Measurements from ENCODE around the gene IL15RA. TPM values are rescaled to one million over a fixed set of nuclear protein-coding genes. Genes with fewer than 3 reads are reported as not detected.
A peak's percentile ranks its signal among the peaks of the same experiment; 100 is the strongest.

IL15RA gene
- total RNA-seq, 4 donors from 2014 or later, result 7.1 to 15.6 (median 11.0) TPM

GRCh38 chr10:5971886-5972285 lies 5.5 kb downstream of the IL15RA start:
- 35 to 50% methylated on average over 4 of the region's 4 CpGs for WGBS, 2 donors
- H3K36me3 ChIP-seq, result no peaks in the 10 kb centered on the region
- no peaks in the 10 kb centered on the region for H3K27me3 ChIP-seq
- DNase-seq, result no peak
- intact Hi-C loops (cut with DNase I), result no loop called here
- no peaks in the 10 kb centered on the region for H3K9me3 ChIP-seq
- H3K4me3 ChIP-seq, result peak overlapping the region in 1 of 4 donors; percentile 27
- no peak for TF ChIP-seq CTCF (IDR thresholded peaks at IDR 0.05)
- no peak for TF ChIP-seq POLR2A (IDR thresholded peaks at IDR 0.05)
- H3K27ac ChIP-seq, result peak overlapping the region; percentile 76 to 89 (median 79)
- H3K4me1 ChIP-seq, result peaks cover 10 to 62% (median 34%) of the 10 kb centered on the region in 3 donors

GRCh38 chr10:5971315-5971832 lies 6.0 kb downstream of the IL15RA start:
- WGBS, 2 donors, result 28 to 38% methylated on average over 4 to 8 of the region's 8 CpGs
- intact Hi-C loops (cut with DNase I), result no loop called here
- no peaks in the 10 kb centered on the region for H3K9me3 ChIP-seq
- TF ChIP-seq POLR2A (IDR thresholded peaks at IDR 0.05), result no peak
- no peak for TF ChIP-seq CTCF (IDR thresholded peaks at IDR 0.05)
- H3K27me3 ChIP-seq, result no peaks in the 10 kb centered on the region
- DNase-seq, result no peak
- peak overlapping the region in 1 of 4 donors; percentile 27 for H3K4me3 ChIP-seq
- H3K27ac ChIP-seq, result peak overlapping the region; percentile 76 to 89 (median 79)
- peaks cover 10 to 57% (median 34%) of the 10 kb centered on the region in 3 donors for H3K4me1 ChIP-seq
- H3K36me3 ChIP-seq, result peaks cover 0 to under 1% (median 0%) of the 10 kb centered on the region in 3 donors

- no peaks in the 10 kb centered on the region for H3K9me3 ChIP-seq
- no peaks in the 10 kb centered on the region for H3K27me3 ChIP-seq
- no peak for TF ChIP-seq POLR2A (IDR thresholded peaks at IDR 0.05)
- TF ChIP-seq CTCF (IDR thresholded peaks at IDR 0.05), result no peak
- H3K27ac ChIP-seq, result peak overlapping the region; percentile 76 to 89 (median 79)
- H3K4me1 ChIP-seq, result peaks cover 10 to 49% (median 28%) of the 10 kb centered on the region in 3 donors
- intact Hi-C loops (cut with DNase I), result no loop called here
- H3K36me3 ChIP-seq, result peaks cover 0 to 8% (median 0%) of the 10 kb centered on the region in 3 donors
- DNase-seq, result no peak
- no peak overlapping the region for H3K4me3 ChIP-seq
- WGBS, 2 donors, result 86 to 88% methylated on average over 3 of the region's 3 CpGs
Measured at GRCh38 chr10:5970527-5970926, 6.8 kb downstream of the IL15RA start.

- WGBS, 2 donors, result 86 to 91% methylated on average over 2 of the region's 2 CpGs
- H3K4me1 ChIP-seq, result peaks cover 10 to 44% (median 23%) of the 10 kb centered on the region in 3 donors
Measured at GRCh38 chr10:5970066-5970465, 7.3 kb downstream of the IL15RA start.

More at GRCh38 chr10:5970066-5970465, 7.3 kb downstream of the IL15RA start:
- TF ChIP-seq POLR2A (IDR thresholded peaks at IDR 0.05) (no peak), CTCF (IDR thresholded peaks at IDR 0.05) (no peak)
- peak overlapping the region in 1 of 4 donors; percentile 79 for H3K27ac ChIP-seq
- no peak overlapping the region for H3K4me3 ChIP-seq
- no peak for DNase-seq
- intact Hi-C loops (cut with DNase I), result no loop called here
- H3K9me3 ChIP-seq, result no peaks in the 10 kb centered on the region
- no peaks in the 10 kb centered on the region for H3K27me3 ChIP-seq
- peaks cover 0 to 13% (median 0%) of the 10 kb centered on the region in 3 donors for H3K36me3 ChIP-seq

All from esophagus squamous epithelium (tissue), 5 donors.